Measurements from ENCODE around the gene EYA2. TPM values are rescaled to one million over a fixed set of nuclear protein-coding genes. Genes with fewer than 3 reads are reported as not detected.

The EYA2 gene
- total RNA-seq, 4 donors from 2014 or later, result 0.60 to 4.0 (median 0.99) TPM

DNA sequence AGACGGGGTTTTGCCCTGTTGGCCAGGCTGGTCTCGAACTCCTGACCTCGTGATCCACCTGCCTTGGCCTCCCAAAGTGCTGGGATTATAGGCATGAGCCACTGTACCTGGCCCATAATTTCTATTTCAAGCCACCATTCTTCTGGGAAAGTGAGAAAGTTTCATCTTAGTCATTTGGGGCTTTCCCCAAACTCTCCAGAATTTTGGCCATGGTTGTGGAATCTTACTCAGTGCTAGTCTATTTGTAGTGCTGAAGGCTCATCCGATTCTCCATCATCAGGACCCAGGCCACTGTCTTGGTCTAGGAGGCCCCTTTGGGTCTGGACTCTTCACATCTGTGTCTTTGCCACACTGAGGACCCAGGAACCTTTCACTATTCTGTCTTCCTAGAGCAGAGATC, 164.9 kb downstream of the EYA2 start:
- no peak overlapping the region for H3K27ac ChIP-seq
- ATAC-seq (no peak), DNase-seq (no peak)
- peaks cover 0 to 3% (median 0%) of the 10 kb centered on the region in 3 donors for H3K9me3 ChIP-seq
- H3K36me3 ChIP-seq, result no peaks in the 10 kb centered on the region
- intact Hi-C loops (cut with DNase I; ENCODE audit: low total_unique reads), result no loop called here
- no peaks in the 10 kb centered on the region for H3K4me1 ChIP-seq
- H3K4me3 ChIP-seq, result no peak overlapping the region
- no peak for TF ChIP-seq POLR2A (IDR thresholded peaks at IDR 0.05)
- TF ChIP-seq, protein P1, sequence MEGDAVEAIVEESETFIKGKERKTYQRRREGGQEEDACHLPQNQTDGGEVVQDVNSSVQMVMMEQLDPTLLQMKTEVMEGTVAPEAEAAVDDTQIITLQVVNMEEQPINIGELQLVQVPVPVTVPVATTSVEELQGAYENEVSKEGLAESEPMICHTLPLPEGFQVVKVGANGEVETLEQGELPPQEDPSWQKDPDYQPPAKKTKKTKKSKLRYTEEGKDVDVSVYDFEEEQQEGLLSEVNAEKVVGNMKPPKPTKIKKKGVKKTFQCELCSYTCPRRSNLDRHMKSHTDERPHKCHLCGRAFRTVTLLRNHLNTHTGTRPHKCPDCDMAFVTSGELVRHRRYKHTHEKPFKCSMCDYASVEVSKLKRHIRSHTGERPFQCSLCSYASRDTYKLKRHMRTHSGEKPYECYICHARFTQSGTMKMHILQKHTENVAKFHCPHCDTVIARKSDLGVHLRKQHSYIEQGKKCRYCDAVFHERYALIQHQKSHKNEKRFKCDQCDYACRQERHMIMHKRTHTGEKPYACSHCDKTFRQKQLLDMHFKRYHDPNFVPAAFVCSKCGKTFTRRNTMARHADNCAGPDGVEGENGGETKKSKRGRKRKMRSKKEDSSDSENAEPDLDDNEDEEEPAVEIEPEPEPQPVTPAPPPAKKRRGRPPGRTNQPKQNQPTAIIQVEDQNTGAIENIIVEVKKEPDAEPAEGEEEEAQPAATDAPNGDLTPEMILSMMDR (IDR thresholded peaks at IDR 0.05 in 4 of 5, conservative IDR thresholded peaks at IDR 0.05 in 1 of 5), result no peak
- in situ Hi-C loops (cut with MboI; ENCODE audit: low sequenced_read_pairs in 4 of 4), result no loop called here
- H3K27me3 ChIP-seq, result no peaks in the 10 kb centered on the region

DNA sequence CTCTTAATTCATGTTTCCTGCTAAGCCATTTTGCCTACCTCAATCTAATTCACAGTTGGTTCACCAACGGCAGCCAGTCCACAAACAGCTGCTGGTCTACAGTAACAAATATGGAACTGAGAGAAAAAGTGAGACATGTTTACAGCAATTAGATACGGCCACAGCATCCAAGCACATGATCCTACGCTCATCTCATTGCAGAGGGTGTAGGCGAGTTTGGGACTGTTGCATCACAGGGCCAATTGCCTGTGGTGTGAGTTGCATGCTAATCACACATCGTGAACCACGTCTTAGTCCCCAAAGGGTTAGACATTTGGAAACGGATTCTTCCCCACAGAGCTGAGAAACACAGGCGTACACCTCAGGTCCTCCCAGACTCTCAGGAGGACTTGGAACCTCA, 166.9 kb downstream of the EYA2 start:
- intact Hi-C loops (cut with DNase I; ENCODE audit: low total_unique reads), result no loop called here
- DNase-seq (no peak), ATAC-seq (peak in 1 of 2 donors; percentile 45)
- no peaks in the 10 kb centered on the region for H3K4me1 ChIP-seq
- TF ChIP-seq POLR2A (IDR thresholded peaks at IDR 0.05), result no peak
- TF ChIP-seq, protein P1 (IDR thresholded peaks at IDR 0.05 in 4 of 5, conservative IDR thresholded peaks at IDR 0.05 in 1 of 5), result no peak
- no peak overlapping the region for H3K27ac ChIP-seq
- no peaks in the 10 kb centered on the region for H3K27me3 ChIP-seq
- H3K36me3 ChIP-seq, result no peaks in the 10 kb centered on the region
- H3K4me3 ChIP-seq, result no peak overlapping the region
- peaks cover 0 to under 1% (median 0%) of the 10 kb centered on the region in 3 donors for H3K9me3 ChIP-seq
- in situ Hi-C loops (cut with MboI; ENCODE audit: low sequenced_read_pairs in 4 of 4), result no loop called here

DNA sequence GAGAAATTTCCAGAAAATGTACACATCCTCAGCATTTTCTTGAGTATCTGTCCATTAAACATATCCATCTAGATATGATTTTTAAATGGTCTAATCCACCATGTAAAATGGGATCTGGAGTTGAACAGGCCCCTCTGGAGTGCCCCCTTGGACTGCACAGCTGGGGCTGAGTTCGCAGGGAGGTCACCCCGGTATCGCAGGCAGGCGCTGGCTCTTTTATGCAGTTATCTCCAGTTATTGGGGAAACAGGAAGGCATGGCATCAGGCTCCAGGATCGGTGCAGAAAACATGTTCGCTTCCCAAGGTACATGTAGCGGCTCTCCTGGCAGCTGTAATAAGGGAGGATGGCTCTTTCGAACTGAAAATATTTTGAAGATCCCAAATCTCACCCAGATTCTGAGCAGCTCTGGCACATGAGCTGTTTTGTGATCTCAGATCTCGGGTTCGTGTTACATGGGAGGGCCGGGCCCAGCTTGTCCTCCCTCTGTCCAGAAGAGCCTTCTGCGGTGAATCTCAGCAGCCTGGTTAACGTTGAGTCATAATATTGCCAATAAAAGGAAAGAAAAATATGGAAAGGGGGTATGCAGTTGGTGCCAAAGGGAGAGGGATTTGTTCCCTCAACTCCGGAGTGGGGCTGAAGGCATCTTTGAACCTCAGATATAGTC, 167.7 kb downstream of the EYA2 start:
- DNase-seq, result no peak
- H3K9me3 ChIP-seq, result no peaks in the 10 kb centered on the region
- in situ Hi-C loops (cut with MboI; ENCODE audit: low sequenced_read_pairs in 4 of 4) (no loop called here), intact Hi-C loops (cut with DNase I; ENCODE audit: low total_unique reads) (no loop called here)
- H3K27ac ChIP-seq, result no peak overlapping the region
- H3K4me3 ChIP-seq, result no peak overlapping the region
- ATAC-seq, result no peak
- no peaks in the 10 kb centered on the region for H3K27me3 ChIP-seq
- H3K36me3 ChIP-seq, result no peaks in the 10 kb centered on the region
- H3K4me1 ChIP-seq, result no peaks in the 10 kb centered on the region
- no peak for TF ChIP-seq POLR2A (IDR thresholded peaks at IDR 0.05)
- TF ChIP-seq, protein P1 (IDR thresholded peaks at IDR 0.05 in 4 of 5, conservative IDR thresholded peaks at IDR 0.05 in 1 of 5), result no peak

DNA sequence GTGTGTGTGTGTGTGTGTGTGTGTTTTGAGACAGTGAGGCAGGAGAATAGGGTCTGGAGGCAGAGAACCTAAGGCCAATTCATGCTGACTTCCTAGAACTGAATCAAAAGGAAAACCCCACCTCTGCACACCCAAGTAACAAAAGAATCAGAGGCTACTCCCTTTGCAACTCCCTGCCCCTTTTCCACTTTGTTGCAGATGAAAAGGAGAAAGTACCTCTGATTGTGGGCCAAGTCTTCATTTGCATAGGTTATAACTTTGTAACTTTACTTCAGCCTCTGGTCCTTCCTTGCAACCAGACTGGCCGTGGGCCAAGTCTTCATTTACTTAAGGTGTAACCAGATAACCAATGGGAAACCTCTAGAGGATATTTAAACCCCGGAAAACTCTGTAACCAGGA, 168.8 kb downstream of the EYA2 start:
- peaks cover 0 to 10% (median 5%) of the 10 kb centered on the region in 3 donors for H3K9me3 ChIP-seq
- H3K27ac ChIP-seq, result no peak overlapping the region
- intact Hi-C loops (cut with DNase I; ENCODE audit: low total_unique reads) (no loop called here), in situ Hi-C loops (cut with MboI; ENCODE audit: low sequenced_read_pairs in 4 of 4) (no loop called here)
- TF ChIP-seq, protein P1 (IDR thresholded peaks at IDR 0.05 in 4 of 5, conservative IDR thresholded peaks at IDR 0.05 in 1 of 5), result no peak
- no peak for TF ChIP-seq POLR2A (IDR thresholded peaks at IDR 0.05)
- H3K27me3 ChIP-seq, result no peaks in the 10 kb centered on the region
- ATAC-seq (no peak), DNase-seq (no peak)
- H3K4me3 ChIP-seq, result no peak overlapping the region
- H3K4me1 ChIP-seq, result no peaks in the 10 kb centered on the region
- H3K36me3 ChIP-seq, result no peaks in the 10 kb centered on the region

DNA sequence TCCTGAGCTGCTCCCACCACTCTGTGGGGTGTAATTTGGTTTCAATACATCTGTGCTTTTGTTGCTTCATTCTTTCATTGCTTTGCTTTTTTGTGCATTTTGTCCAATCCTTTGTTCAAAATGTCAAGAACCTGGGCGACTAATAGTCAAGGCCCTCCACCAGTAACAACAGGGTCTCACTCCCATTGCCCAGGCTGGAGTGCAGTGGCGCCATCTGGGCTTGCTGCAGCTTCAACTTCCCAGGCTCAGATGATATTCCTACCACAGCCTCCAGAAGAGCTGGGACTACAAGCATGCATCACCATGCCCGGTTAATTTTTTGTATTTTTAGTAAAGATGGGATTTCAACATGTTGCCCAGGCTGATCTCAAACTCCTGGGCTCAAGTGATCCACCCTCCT, 169.2 kb downstream of the EYA2 start:
- no peak overlapping the region for H3K27ac ChIP-seq

More for the DNA sequence above, 169.2 kb downstream of the EYA2 start:
- DNase-seq (no peak), ATAC-seq (no peak)
- Histone ChIP-seq H3K9me3 (peaks cover 0 to 13% (median 5%) of the 10 kb centered on the region in 3 donors), H3K36me3 (no peaks in the 10 kb centered on the region), H3K4me3 (no peak overlapping the region), H3K27me3 (no peaks in the 10 kb centered on the region), H3K4me1 (no peaks in the 10 kb centered on the region)
- in situ Hi-C loops (cut with MboI; ENCODE audit: low sequenced_read_pairs in 4 of 4), result no loop called here
- no peak for TF ChIP-seq POLR2A (IDR thresholded peaks at IDR 0.05)
- TF ChIP-seq, protein P1 (IDR thresholded peaks at IDR 0.05 in 4 of 5, conservative IDR thresholded peaks at IDR 0.05 in 1 of 5), result no peak
- intact Hi-C loops (cut with DNase I; ENCODE audit: low total_unique reads), result no loop called here
